ENCODE measurements around the gene MAN1A1. TPM values are rescaled to one million over a fixed set of nuclear protein-coding genes. Genes with fewer than 3 reads are reported as not detected.

The MAN1A1 gene
- total RNA-seq, 1 donor from 2014 or later: 35.4 TPM

DNA sequence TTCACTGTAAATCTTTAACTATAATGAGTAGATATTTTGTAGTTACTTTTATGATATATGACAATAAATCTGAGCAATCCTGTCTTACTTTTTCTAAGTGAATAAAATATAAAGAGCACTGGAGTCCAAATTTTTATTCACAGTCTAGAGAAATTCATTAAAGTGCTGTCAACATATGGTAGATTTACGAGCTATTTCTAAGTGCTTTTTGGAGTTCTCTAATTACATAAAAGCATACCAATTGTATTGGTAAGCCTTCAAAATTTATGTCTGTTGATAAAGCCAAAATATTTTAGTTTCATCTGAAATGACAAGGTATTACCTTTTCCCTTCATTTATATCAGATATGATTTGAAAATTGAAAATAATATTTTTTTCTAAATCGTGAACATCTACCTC, 75.4 kb downstream of the MAN1A1 start:
- no peak for DNase-seq (ENCODE audit: extremely low read depth, low read depth, low spot score)

DNA sequence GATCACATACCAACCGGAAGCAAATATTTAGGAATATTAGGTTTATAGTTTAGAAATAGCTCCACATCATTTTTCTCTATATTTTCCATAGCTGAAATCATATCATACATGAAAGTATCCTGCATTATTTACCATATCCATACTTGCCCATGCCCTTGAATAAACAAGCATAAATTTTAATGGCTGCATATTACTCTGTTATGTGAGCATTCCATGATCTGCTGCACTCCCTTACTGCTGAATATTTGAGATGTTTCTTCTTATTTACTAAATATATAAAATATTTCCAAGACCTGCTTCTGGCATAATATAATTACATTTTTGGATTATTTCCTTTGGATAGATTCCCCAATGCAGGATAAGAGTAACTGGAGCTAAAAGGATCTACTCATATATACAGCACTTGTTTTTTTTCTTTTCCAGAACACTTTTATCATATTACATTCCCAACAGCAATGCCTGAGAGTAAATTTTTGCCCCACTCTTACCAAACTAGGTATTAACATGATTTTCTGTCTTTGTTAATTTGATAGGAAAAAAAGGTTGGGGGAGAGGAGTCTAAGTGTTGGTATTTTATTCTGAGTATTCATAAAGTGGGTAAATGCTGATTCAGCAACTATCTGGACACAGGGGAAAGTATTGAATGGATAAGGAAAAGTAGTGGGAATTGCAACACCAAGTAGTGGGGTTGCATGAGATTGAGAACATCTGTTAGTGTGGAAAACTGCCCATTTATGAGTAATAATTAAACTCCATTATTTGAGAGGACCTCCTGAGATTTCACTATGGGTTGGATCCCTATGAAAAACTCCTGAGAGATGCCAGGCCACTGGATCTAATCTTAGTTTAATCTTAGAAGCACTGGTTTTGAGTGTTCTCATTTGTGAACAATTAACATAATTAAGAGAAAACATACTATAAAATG, 76.0 kb downstream of the MAN1A1 start:
- no peak for DNase-seq (ENCODE audit: extremely low read depth, low read depth, low spot score)

DNA sequence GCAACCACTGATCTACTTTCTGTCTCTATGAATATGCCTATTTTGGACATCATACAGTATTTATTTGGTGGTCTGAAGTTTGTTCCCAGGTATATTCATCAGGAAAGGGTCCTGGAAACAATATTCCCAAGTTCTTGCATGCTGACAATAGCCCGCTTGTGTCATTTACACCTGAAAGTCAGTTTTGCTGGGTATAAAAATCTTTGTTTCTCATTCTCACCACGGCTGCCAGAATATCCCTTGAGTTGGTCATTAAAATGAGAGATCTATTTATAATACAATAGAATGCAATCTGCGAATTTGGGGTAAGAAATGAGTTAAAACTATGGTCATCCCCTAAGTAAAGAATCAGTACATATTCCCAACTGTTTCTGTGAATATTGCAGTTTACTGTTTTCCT, 79.0 kb downstream of the MAN1A1 start:
- no peak for DNase-seq (ENCODE audit: extremely low read depth, low read depth, low spot score)

DNA sequence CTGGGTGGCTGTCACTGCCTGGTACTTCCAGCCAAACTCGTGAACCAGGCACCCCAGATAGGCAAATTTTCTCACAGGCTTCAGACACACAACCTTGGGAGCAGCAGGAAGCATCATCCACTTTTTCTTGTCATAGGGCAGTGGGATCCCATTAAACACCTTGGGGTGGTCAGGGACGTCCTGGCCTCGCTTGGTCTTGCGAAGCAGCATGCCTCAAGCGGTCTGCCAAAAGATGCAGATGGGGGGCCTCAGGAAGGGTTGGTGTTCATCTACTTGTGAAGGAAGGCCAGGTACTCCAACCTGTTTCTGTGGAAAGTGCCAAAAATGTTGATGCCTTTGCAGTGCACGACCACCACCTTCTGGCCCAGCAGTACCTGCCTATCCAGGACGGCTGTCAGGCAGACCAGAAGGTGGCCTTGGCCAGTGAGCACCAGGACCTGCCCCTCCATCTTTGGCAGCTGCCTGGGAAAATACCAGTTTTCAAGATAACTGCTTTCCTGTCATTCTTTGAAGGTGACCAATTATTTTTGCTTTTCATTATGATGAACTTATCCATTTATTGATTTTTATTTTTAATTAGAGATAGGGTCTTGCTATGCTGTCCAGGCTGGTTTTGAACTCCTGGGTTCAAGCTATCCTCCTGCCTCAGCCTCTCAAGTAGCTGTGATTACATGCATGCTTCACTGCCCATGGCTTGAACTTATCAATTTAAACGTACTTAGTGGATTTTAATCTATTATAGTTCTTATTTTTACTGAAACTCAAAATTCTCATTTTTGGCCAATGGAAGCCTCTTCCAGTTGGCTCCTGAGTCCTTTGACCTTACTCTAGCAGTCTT, 80.1 kb downstream of the MAN1A1 start:
- no peak for DNase-seq (ENCODE audit: extremely low read depth, low read depth, low spot score)

DNA sequence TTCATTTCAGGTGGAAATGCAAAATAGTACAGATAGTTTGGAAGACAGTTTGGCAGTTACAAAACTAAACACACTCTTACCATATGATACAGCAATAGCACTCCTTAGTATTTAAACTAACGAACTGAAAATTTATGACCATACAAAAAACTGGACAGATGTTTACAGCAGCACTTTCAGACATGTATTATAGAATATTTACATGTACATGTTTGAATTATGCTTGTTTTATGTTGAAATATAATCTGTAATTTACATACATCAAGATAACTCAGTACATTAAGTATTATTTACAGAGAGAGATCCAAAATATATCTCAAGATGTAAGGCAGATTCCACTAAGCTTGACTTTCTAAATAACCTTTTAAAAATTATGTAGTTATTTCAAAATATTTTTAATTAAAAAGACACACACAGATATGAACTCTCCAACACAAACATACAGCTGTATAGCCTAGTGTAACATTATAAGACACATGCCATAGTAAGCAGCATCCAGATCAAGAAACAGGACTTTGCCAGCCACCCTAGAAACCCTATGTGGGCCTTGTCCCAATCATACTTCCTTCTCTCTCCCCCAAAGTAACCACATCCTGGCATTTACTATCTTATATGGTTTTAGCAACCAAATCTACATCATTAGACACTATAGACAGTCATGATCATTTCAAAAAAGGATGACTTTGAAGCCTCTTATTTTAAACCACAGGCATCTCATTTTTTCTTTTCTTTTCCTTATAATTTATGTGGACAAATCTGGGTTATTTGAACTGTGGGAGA, 82.2 kb downstream of the MAN1A1 start:
- no peak for DNase-seq (ENCODE audit: extremely low read depth, low read depth, low spot score)

DNA sequence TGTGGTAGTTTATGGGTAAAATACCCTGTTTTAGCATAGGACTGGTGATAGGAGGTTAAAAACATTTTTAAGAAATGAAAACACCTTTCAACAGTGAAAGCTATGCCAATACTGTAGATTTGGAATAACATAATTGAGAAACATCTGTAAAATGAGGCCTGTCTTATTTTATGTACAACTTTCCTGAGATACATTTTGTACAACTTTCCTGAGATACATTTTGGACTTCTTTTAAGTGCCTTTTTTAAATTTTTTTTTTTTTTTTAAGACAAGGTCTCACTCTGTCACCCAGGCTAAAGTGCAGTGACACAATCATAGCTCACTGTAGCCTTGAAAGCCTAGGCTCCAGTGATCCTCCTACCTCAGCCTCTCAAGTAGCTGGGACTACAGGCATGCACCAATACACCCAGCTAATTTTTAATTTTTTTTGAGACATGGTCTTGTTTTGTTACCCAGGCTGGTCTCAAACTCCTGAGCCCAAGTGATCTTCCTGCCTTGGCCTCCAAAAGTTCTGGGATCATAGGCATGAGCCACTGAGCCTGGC, 84.6 kb downstream of the MAN1A1 start:
- no peak for DNase-seq (ENCODE audit: extremely low read depth, low read depth, low spot score)

DNA sequence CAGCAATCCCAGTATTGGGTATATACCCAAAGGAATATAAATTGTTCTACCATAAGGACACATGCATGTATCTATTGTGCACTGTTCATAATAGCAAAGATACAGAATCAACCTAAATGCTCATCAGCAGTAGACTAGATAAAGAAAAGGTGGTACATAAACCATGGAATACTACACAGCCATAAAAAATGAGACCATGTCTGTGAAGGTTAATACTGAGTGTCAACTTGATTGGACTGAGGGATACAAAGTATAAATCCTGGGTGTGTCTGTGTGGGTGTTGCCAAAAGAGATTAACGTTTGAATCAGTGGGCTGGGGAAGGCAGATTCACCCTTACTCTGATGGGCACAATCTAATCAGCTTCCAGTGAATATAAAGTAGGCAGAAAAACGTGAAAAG, 86.9 kb downstream of the MAN1A1 start:
- no peak for DNase-seq (ENCODE audit: extremely low read depth, low read depth, low spot score)

DNA sequence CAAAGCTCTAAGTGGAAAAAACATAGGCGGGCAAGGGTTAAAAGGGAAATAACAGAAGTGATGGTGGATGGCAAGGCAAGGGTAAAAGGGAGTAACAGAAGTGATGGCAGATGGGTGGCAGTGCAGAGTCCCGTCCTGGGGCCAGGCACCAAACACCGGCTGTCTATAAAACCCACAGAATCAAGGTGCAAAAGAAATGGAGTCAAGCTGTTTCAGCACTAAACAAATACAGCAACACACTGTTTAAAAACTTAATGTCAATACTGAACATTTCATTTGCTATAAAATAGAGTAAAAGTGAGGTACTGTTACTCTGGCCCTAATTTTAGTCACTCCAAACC, 87.6 kb downstream of the MAN1A1 start:
- no peak for DNase-seq (ENCODE audit: extremely low read depth, low read depth, low spot score)

DNA sequence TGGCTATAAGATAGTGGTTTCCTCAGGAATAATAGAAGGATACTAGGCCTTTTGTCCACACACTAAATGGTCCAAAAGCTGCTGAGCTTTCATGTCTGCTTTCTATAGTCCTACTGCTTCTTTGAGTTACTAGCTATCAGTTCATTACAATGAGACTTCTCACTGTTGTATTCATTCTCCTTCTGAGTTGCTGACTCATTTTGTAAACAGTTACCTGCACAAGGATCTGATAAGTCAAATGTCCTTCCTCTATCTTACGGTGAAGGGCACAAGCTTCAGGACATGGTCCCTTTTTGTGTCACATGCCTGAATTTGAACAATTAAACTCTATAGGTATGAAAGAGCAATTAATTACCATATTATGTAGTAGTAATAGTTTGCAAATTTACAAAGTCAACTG, 90.5 kb downstream of the MAN1A1 start:
- no peak for DNase-seq (ENCODE audit: extremely low read depth, low read depth, low spot score)

DNA sequence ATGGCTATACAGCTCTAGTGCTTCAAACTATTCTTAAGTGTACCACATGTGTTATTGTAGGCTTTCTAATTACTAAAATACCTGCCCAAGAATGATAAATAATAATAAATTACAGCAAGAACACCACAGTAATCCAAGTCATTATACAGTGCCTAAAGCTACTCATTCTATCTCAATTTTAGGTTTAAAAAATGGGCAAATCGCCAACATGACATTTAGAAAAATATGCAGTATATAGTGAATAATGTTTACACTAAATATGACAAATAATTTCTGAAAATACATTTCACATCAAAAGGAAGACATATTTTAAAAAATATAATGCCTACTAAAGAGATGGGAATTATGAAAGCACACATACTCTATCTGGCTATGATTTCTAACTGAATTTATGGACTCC, 91.8 kb downstream of the MAN1A1 start:
- DNase-seq (ENCODE audit: extremely low read depth, low read depth, low spot score): no peak

DNA sequence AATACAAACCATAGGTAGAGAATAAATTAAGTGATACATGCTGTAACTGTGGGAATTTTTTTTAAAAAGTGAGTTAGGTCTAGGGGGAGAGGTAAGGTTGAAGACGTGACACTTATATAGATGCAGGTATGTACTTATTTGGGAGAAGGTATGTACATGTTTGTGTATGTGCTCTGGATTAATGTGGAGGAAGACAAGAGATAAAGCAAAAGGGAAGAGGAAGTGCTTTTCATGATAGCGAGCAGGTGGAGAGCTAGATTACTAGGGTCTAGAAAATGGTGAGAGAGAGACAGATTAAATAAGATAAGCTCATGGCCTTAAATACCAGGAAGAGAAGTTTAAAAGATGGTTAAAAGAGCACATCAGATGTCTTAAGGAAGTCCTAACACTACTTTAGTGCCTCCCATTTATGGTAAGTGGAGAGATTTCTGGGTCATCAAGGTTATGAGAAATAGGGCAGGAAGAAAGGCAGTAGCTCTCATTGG, 92.5 kb downstream of the MAN1A1 start:
- no peak for DNase-seq (ENCODE audit: extremely low read depth, low read depth, low spot score)

DNA sequence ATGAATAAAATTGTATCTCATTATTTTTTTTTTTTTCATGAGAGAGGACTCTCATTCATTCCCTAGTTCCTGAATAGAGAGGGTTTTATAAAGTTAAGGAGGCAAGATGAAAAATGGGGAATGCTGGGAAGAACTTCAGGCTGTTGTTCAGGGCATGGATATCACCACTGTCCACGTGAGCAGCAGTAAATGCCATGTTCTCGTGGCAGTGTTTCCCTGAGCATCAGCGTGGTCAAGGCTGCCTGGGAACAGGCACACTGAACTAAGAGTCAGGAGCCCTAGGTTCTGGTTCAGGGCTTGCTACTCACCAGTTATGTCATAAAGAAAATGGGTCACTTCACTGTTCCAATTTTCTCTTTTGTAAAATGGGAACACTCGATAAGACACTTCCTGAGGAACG, 93.2 kb downstream of the MAN1A1 start:
- no peak for DNase-seq (ENCODE audit: extremely low read depth, low read depth, low spot score)

DNA sequence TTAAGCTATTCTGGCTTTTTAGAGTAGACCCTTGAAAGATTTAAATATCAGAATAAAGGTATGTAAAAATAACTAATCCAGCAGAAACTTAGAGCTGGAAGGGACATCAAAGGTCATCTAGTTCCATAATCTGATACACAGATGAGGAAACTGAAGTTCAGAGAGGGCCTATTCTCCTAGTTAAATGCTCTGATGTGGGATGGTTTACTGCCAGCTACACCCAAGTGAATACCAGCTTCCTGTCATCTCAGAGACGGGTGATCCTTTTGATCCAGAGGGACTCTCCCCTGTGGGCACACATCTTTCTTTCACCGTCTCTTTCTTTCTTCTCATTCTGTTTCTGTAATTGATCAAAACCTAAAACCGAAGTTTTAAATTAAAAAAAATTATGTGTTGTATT, 94.1 kb downstream of the MAN1A1 start:
- DNase-seq (ENCODE audit: extremely low read depth, low read depth, low spot score): no peak

DNA sequence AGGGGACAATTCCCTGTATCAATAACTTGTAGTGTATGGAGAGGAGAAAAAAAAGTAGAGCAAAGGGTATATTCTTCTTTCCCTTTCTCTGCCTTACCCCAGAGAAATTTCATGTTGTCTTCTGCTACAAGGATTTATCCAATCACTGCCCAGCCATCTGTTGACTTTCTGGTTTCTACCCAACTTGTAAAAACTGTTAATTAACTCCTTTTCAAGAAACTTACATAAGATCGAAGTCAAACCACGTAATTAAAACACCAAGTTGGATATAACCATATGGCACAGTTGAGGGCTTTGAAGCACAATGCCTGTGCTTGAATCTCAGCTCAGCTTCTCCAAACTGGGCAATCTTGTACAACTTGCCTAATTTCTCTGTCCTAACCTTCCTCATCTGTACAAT, 99.5 kb downstream of the MAN1A1 start:
- DNase-seq (ENCODE audit: extremely low read depth, low read depth, low spot score): no peak

DNA sequence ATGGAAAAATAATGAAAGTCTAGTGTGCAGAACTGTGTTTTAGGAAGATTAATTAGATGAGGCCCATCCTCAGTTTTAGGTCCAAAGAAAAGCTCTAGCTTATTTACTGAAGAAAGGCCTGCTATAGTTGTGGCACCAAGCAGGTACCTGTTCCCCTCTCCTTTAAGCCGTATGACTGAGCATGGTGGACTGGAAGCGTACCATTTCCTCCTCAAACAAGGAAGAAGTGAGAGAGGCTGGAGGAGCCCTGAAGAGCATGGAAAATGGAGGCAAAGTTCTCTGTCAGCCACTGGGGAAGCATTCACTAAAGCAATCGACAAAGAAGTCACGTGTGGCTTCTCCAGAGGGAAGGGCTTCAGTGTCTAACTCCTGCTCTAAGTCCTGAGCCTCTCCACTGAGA, 100.2 kb downstream of the MAN1A1 start:
- no peak for DNase-seq (ENCODE audit: extremely low read depth, low read depth, low spot score)

DNA sequence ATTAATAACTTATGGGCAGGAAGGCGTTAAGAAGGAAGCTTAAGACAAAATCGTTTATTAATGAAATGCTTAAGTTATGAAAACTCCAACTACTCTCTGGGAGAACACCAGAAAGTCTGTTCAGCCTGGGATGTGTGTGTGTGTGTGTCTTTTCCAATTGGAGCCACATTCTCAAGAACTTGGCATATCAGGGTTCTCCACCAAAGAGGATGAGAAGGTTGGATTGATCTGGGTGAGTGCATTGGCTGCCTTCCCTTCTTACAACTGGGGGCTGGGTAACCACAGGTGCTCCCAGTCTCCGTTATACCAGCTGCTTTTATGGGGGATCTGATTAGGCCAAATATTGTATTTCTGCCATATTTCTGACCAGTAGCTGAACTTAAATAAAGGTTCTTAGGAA, 102.1 kb downstream of the MAN1A1 start:
- DNase-seq (ENCODE audit: extremely low read depth, low read depth, low spot score): no peak

DNA sequence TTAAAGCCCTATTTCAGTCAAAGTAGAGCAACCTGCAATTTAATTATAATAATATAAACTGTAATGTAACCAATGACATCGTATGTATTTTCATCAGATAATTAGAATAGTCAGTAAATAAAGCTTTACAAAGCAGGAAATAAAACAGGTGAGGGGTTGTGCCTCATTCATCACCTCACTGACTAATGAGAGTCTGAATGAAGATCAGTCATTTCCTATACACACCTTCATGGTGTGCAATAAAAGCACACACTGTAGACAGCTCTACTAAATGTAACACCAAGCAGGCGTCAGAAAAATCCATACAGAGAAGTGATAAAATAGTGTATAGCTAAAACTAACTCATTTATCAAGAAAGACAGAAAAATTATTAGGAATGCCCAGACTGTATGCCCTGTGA, 105.9 kb downstream of the MAN1A1 start:
- no peak for DNase-seq (ENCODE audit: extremely low read depth, low read depth, low spot score)

DNA sequence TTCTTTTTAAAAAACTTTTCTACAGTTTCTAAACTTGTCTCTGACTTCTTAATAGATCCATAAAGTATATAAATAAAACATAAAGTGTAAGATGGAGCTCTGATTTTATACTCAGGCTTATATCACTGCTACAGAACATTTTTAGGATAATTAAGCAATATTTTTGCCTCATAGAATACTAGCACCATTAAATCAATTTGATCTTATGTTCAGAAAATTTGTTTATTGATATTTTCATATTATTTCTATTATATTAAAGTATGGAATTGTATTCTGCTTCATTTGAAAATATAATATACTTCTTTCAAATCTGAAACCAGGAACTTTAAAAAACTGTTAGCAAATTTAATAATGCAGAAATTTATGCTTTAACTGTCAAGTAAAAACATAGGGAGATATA, 106.5 kb downstream of the MAN1A1 start:
- DNase-seq (ENCODE audit: extremely low read depth, low read depth, low spot score): no peak

DNA sequence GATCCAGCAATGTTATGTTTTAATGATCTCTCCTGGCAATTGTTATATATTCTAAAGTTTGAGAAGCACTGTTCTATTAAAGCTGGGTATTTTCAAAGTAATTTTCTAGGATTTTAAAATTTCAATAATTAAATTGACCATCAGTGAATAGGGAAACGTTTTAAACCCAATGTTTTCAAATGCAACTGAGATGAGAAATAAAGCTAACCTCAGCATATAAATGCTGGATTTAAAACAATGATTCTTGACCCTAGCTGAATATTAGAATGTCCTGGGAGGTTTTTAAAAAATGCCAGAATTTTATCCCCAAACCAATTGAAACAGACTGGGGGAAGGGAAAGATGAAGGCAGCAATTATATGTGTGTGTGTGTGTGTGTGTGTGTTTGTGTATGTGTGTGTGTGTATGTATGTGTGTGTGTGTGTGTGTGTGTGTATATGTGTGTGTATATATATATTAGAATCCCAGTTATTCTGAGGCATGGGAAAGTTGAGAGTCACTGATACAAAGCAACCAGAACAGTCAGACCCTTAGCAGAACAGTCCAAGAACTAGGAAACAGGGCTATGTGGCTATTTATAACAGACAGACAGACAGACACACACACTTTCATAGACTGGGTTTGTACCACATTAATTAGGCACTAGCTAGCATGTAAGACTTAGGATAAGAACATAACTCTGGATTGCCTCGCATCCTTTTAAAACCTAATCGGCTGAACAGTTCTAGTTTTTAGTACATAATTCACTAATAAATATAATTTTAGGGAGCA, 107.8 kb downstream of the MAN1A1 start:
- DNase-seq (ENCODE audit: extremely low read depth, low read depth, low spot score): no peak

DNA sequence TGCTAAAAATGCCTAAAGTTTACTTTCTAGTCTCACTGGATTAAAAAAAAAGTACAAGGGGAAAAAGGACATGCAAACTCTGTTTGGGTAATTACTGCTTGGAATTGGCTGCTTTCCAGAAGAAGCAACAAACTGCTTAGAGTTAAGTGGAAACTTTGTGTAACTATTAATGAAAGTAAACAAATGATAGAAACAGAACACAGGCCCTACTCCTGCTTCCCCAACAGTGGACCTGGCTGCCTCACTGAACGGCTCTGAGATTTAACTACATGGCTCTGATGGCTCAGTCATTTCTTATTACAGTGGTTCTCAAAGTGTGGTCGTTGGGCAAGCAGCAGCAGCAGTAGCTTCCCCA, 108.5 kb downstream of the MAN1A1 start:
- no peak for DNase-seq (ENCODE audit: extremely low read depth, low read depth, low spot score)
